Endothelial cell of umbilical vein (primary cell): ENCODE results near the gene DISP3. TPM values are rescaled to one million over a fixed set of nuclear protein-coding genes. Genes with fewer than 3 reads are reported as not detected.

Experiments used
- BruUV-seq: library from RNA; stranded (reverse); fragments of 400-500 nt; replicated peaks from 2 replicates; lab custom pipeline; 2021; lab: Mats Ljungman, UMichigan
- CTCF ChIA-PET: fragments of 300-600, 350-600 bp; sonication (Branson Sonifier 250); formaldehyde crosslinking; loops from one replicate; lab custom pipeline; 2021; ENCODE audit warnings: antibody characterized with exemption, inconsistent platforms; lab: Charles Lee
- POLR2A ChIA-PET: fragments of 300-600, 350-600 bp; sonication (Branson Sonifier 250); formaldehyde crosslinking; loops from one replicate; lab custom pipeline; 2021; ENCODE audit warnings: antibody characterized with exemption, inconsistent platforms; lab: Charles Lee
- DNase-seq: peaks from one replicate; pipeline ENCODE4 v3.0.0-alpha.2; 2011; ENCODE audit warnings: low read depth, low spot score
- FAIRE-seq: peaks from 2 replicates; lab custom pipeline; 2011; peaks lifted over from hg19 to GRCh38; lab: Jason Lieb, UNC
- H2AFZ ChIP-seq: 2 replicates; pipeline ENCODE4 v1.6.0; 2012; ENCODE audit warnings: low read depth, low read length, control low read depth, inconsistent platforms
- H3K27ac ChIP-seq: 2 replicates; pipeline ENCODE4 v1.5.1; 2011; ENCODE audit warnings: low read depth, mild to moderate bottlenecking, control low read depth, low read length, moderate library complexity; ENCODE audit not compliant: insufficient read depth
- H3K27me3 ChIP-seq, 2 experiments: 2 replicates each; pipeline versions ENCODE4 v1.6.0 to v1.6.1; 2011; ENCODE audit warnings: low read length in 2 of 2, mixed read lengths in 1 of 2; ENCODE audit not compliant: control insufficient read depth in 2 of 2, insufficient read depth in 2 of 2
- H3K36me3 ChIP-seq, 2 experiments: 2 replicates in 1 of 2; 3 replicates in 1 of 2; pipeline ENCODE4 v1.5.1; 2011; ENCODE audit warnings: low read length in 2 of 2, mild to moderate bottlenecking in 1 of 2, moderate library complexity in 1 of 2; ENCODE audit not compliant: control insufficient read depth in 2 of 2, insufficient read depth in 2 of 2; ENCODE audit errors: extremely low read depth in 1 of 2
- H3K4me1 ChIP-seq: 3 replicates; pipeline ENCODE4 v1.5.1; 2011; ENCODE audit warnings: mild to moderate bottlenecking, low read length; ENCODE audit not compliant: control insufficient read depth, insufficient read depth; ENCODE audit errors: extremely low read depth
- H3K4me2 ChIP-seq: 2 replicates; pipeline ENCODE4 v1.6.1; 2011; ENCODE audit warnings: low read length, control low read depth, mixed read lengths; ENCODE audit not compliant: insufficient read depth
- H3K4me3 ChIP-seq, 3 experiments: fragments of 200-600 bp in 1 of 3; sonication (generic), shearing (Covaris generic) in 1 of 3; replicated peaks in 1 of 3; 2 replicates each; pipeline ENCODE4 v1.5.1; 2011 to 2016; ENCODE audit warnings: control low read depth in 3 of 3, low read length in 3 of 3, mild to moderate bottlenecking in 2 of 3, inconsistent platforms in 1 of 3, low read depth in 1 of 3, moderate library complexity in 1 of 3; ENCODE audit not compliant: insufficient read depth in 1 of 3
- H3K79me2 ChIP-seq: 2 replicates; pipeline ENCODE4 v1.6.0; 2012; ENCODE audit warnings: low read length, inconsistent platforms; ENCODE audit not compliant: control insufficient read depth, insufficient read depth
- H3K9ac ChIP-seq: replicated peaks from 2 replicates; pipeline ENCODE3; 2011; ENCODE audit warnings: low read length, control low read depth; ENCODE audit not compliant: insufficient read depth; ENCODE audit errors: extremely low read depth
- H3K9me1 ChIP-seq: replicated peaks from 3 replicates; pipeline ENCODE4 v1.6.0; 2011; ENCODE audit warnings: mild to moderate bottlenecking, low read length; ENCODE audit not compliant: control insufficient read depth, insufficient read depth; ENCODE audit errors: extremely low read depth
- H3K9me3 ChIP-seq: replicated peaks from 2 replicates; pipeline ENCODE4 v1.5.1; 2012; ENCODE audit warnings: low read length, inconsistent platforms; ENCODE audit not compliant: control insufficient read depth, insufficient read depth
- H4K20me1 ChIP-seq: replicated peaks from 2 replicates; pipeline ENCODE3; 2011; ENCODE audit warnings: mild to moderate bottlenecking, low read length; ENCODE audit not compliant: control insufficient read depth, insufficient read depth; ENCODE audit errors: extremely low read depth
- EZH2 ChIP-seq: IDR thresholded peaks from 2 replicates; pipeline ENCODE4 v1.6.1; 2012; ENCODE audit warnings: borderline replicate concordance, low read depth, mild to moderate bottlenecking, moderate library complexity, low read length, inconsistent platforms; ENCODE audit not compliant: severe bottlenecking
- FOS ChIP-seq: IDR thresholded peaks from 2 replicates; pipeline ENCODE4 v1.6.1; 2011; ENCODE audit warnings: mild to moderate bottlenecking, low read length, moderate library complexity, borderline replicate concordance; ENCODE audit not compliant: insufficient read depth
- GATA2 ChIP-seq: IDR thresholded peaks from 2 replicates; pipeline ENCODE4 v1.7.0; 2011; ENCODE audit warnings: low read depth, mild to moderate bottlenecking, moderate library complexity, mixed read lengths, low read length; ENCODE audit not compliant: insufficient read length, insufficient read depth
- MAX ChIP-seq: IDR thresholded peaks from 2 replicates; pipeline ENCODE4 v1.6.1; 2011; ENCODE audit not compliant: insufficient read depth, insufficient read length
- MYC ChIP-seq: IDR thresholded peaks from one replicate; pipeline ENCODE4 v1.6.1; 2011; ENCODE audit warnings: mild to moderate bottlenecking, low read depth, low read length
- POLR2A ChIP-seq: IDR thresholded peaks from 2 replicates; pipeline ENCODE4 v1.6.1; 2012; ENCODE audit warnings: low read depth, mild to moderate bottlenecking, control low read depth, low read length
- POLR2AphosphoS5 ChIP-seq: IDR thresholded peaks from 2 replicates; pipeline ENCODE4 v1.6.1; 2012; ENCODE audit warnings: low read depth, mild to moderate bottlenecking, control low read depth, low read length, moderate library complexity; ENCODE audit not compliant: insufficient read depth
- dilution Hi-C: fragments of 300-500 bp; cut with MboI; formaldehyde crosslinking; loops from one replicate; pipeline ENCODE4 v1.15.0; 2019; ENCODE audit warnings: low sequenced_read_pairs; ENCODE audit not compliant: extremely low pct_ligation_motif_present
- intact Hi-C: fragments of 100-400 bp; cut with micrococcal nuclease; formaldehyde crosslinking; loops from one replicate; pipeline ENCODE4 v1.10.0; 2022
- polyA plus RNA-seq, 4 experiments: library from polyadenylated mRNA; depleted of rRNA in 3 of 4; stranded (reverse) in 3 of 4; unstranded in 1 of 4; fragments of >200 nt; gene quantifications; 2 replicates each; pipeline versions ENCODE4 v1.2.1 to v1.2.3, GENCODE V29; 2011 to 2012; ENCODE audit warnings: missing spikeins in 1 of 4
- total RNA-seq: library from RNA; stranded (reverse); gene quantifications from 2 replicates; pipeline ENCODE4 v1.2.3, GENCODE V29; 2021
- TF ChIP-seq, protein P1 (sequence below), 2 donors: IDR thresholded peaks; 1 replicate in 1 of 2; 2 replicates in 1 of 2; pipeline ENCODE4 v1.5.1; 2011; ENCODE audit warnings: low read length in 2 of 2, mild to moderate bottlenecking in 2 of 2, moderate library complexity in 2 of 2, control low read depth in 1 of 2, inconsistent platforms in 1 of 2, low read depth in 1 of 2; ENCODE audit not compliant: insufficient read depth in 1 of 2; ENCODE audit errors: extremely low read depth in 1 of 2

The DISP3 gene
- total and polyA plus RNA-seq, 2 donors (not counting 3 experiments of a cell fraction or from before 2014, with no cell fraction given) = 0.26 to 0.49 TPM

GRCh38 chr1:11447903-11448302 is 31.1 kb upstream of the DISP3 start:
- Histone ChIP-seq H3K4me2 (no peak overlapping the region), H3K36me3 (no peaks in the 10 kb centered on the region), H3K27me3 (no peaks in the 10 kb centered on the region), H2AFZ (no peak overlapping the region), H3K4me1 (no peaks in the 10 kb centered on the region), H3K79me2 (no peaks in the 10 kb centered on the region), H3K4me3 (no peak overlapping the region), H3K27ac (no peak overlapping the region), H3K9ac (no peak overlapping the region), H3K9me1 (no peaks in the 10 kb centered on the region), H4K20me1 (no peaks in the 10 kb centered on the region), H3K9me3 (no peaks in the 10 kb centered on the region)
- TF ChIP-seq MAX (no peak), EZH2 (no peak), POLR2AphosphoS5 (no peak), GATA2 (no peak), POLR2A (no peak), FOS (no peak), MYC (no peak)
- TF ChIP-seq, protein P1, sequence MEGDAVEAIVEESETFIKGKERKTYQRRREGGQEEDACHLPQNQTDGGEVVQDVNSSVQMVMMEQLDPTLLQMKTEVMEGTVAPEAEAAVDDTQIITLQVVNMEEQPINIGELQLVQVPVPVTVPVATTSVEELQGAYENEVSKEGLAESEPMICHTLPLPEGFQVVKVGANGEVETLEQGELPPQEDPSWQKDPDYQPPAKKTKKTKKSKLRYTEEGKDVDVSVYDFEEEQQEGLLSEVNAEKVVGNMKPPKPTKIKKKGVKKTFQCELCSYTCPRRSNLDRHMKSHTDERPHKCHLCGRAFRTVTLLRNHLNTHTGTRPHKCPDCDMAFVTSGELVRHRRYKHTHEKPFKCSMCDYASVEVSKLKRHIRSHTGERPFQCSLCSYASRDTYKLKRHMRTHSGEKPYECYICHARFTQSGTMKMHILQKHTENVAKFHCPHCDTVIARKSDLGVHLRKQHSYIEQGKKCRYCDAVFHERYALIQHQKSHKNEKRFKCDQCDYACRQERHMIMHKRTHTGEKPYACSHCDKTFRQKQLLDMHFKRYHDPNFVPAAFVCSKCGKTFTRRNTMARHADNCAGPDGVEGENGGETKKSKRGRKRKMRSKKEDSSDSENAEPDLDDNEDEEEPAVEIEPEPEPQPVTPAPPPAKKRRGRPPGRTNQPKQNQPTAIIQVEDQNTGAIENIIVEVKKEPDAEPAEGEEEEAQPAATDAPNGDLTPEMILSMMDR (IDR thresholded peaks at IDR 0.05; ENCODE audit: extremely low read depth in 1 of 2, insufficient read depth in 1 of 2, low read depth in 1 of 2, low read length in 2 of 2) = no peak
- ChIA-PET POLR2A (no interaction called here), CTCF (no interaction called here)
- dilution Hi-C loops (no loop called here), intact Hi-C loops (loop anchor here (5.0 kb wide), 1 partner anchor 1001 kb away; no protein-coding TSS in a partner anchor)
- FAIRE-seq (no peak), DNase-seq (no peak)
- no TSS peak for BruUV-seq
